ES-I3 (cell line): ENCODE results near the gene PHRF1.
"Not testable (repeated sequence)": the region's sequence is repeated elsewhere in the genome, so short reads cannot be mapped to it uniquely, and the experiment has no call there.

Experiments
- H3K36me3 ChIP-seq: 2 replicates; pipeline ENCODE4 v1.6.1; 2013; ENCODE audit warnings: mild to moderate bottlenecking, low read length, control low read depth, moderate library complexity; ENCODE audit not compliant: insufficient read depth
- H3K4me1 ChIP-seq: 2 replicates; pipeline ENCODE4 v1.6.1; 2013; ENCODE audit warnings: mild to moderate bottlenecking, control low read depth, low read length; ENCODE audit not compliant: insufficient read depth
- H3K9ac ChIP-seq: 2 replicates; pipeline ENCODE4 v1.6.1; 2013; ENCODE audit warnings: low read depth, mild to moderate bottlenecking, low read length, moderate library complexity
- H3K9me3 ChIP-seq: 2 replicates; pipeline ENCODE4 v1.6.1; 2013; ENCODE audit warnings: mild to moderate bottlenecking, low read length, moderate library complexity; ENCODE audit not compliant: control insufficient read depth, insufficient read depth

Gene PHRF1

DNA sequence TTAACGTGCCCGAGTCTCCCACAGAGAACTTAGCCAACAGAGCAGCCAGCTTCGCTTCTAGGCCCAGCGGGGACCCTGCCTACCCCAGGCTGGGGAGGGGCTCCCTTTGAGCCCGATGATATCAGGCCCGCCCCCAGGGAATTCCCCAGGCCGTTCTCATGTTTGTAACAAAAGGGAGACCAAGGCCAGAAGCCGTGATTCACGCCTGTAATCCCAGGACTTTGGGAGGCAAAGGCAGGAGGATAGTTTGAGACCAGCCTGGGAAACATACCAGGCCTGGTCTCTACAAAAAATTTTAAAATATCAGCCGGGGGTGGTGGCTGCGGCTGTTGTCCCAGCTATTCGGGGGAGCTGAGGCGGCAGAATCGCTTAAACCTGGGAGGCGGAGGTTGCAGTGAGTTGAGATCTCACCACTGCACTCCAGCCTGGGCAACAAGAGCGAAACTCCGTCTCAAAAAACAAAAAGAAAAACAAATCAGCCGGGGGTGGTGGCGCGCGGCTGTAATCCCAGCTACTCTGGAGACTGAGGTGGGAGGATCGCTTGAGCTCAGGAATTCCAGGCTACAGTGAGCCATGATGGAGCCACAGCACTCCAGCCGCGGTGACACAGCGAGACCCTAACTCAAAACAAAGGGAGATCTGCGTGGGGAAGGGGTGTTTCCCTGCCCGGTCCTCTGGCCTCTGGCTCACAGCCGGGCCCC, 62.5 kb downstream of the PHRF1 start:
- Histone ChIP-seq H3K9me3 (no peaks in the 10 kb centered on the region), H3K9ac (peak overlapping the region; percentile 35), H3K4me1 (peaks cover 6% of the 10 kb centered on the region; the same call in 1 of the 2 replicates)

DNA sequence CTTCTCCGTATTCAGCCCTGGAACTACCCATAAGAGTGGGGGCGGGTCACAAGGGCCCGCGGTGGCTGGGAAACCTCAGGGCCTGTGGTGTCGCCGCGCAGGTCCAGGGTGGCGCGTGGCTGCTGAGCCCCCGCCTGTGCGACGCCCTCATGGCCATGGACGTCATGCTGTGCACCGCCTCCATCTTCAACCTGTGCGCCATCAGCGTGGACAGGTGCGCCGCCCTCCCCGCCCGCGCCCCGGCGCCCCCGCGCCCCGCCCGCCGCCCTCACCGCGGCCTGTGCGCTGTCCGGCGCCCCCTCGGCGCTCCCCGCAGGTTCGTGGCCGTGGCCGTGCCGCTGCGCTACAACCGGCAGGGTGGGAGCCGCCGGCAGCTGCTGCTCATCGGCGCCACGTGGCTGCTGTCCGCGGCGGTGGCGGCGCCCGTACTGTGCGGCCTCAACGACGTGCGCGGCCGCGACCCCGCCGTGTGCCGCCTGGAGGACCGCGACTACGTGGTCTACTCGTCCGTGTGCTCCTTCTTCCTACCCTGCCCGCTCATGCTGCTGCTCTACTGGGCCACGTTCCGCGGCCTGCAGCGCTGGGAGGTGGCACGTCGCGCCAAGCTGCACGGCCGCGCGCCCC, 63.2 kb downstream of the PHRF1 start:
- H3K4me1 ChIP-seq: peaks cover 6% of the 10 kb centered on the region; the same call in 1 of the 2 replicates
- H3K9me3 ChIP-seq: no peaks in the 10 kb centered on the region
- H3K9ac ChIP-seq: peak overlapping the region; percentile 35
- no peaks in the 10 kb centered on the region for H3K36me3 ChIP-seq

More for the DNA sequence above, 62.5 kb downstream of the PHRF1 start:
- H3K36me3 ChIP-seq: no peaks in the 10 kb centered on the region

DNA sequence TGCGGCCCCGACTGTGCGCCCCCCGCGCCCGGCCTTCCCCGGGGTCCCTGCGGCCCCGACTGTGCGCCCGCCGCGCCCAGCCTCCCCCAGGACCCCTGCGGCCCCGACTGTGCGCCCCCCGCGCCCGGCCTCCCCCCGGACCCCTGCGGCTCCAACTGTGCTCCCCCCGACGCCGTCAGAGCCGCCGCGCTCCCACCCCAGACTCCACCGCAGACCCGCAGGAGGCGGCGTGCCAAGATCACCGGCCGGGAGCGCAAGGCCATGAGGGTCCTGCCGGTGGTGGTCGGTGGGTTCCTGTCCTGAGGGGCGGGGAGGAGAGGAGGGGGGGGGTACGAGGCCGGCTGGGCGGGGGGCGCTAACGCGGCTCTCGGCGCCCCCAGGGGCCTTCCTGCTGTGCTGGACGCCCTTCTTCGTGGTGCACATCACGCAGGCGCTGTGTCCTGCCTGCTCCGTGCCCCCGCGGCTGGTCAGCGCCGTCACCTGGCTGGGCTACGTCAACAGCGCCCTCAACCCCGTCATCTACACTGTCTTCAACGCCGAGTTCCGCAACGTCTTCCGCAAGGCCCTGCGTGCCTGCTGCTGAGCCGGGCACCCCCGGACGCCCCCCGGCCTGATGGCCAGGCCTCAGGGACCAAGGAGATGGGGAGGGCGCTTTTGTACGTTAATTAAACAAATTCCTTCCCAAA, 63.9 kb downstream of the PHRF1 start:
- Histone ChIP-seq H3K4me1 (peaks cover 6% of the 10 kb centered on the region; the same call in 1 of the 2 replicates), H3K9me3 (no peaks in the 10 kb centered on the region), H3K9ac (no peak overlapping the region), H3K36me3 (no peaks in the 10 kb centered on the region)

DNA sequence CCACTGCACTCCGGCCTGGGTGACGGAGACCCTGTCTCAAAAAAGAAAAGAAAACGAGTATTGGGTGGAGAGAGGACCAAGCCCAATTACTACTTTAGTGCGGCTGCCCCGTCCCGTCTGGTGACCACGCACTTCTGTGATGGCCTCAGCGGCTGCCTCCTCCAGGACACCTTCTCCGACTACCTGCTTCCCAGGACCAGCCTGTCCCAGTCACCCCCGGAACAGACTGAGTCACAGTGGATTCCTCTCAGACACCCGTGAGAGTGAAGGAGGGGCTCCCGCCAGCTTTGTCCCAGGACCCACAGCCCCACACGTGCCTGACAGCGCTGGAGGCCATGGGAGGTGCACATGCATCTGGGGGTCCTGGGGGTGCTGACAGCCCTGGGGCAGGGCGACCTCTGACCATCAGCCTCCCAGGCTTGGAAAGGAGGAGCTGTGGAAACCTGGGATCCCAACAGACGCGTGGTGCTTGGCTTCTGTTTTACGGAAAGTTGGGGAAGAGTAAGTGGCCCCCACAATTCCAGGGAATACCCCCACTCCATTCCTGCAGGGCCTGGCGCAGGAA, 65.6 kb downstream of the PHRF1 start:
- H3K36me3 ChIP-seq: no peaks in the 10 kb centered on the region
- H3K4me1 ChIP-seq: peaks cover 6% of the 10 kb centered on the region; the same call in 1 of the 2 replicates
- H3K9me3 ChIP-seq: no peaks in the 10 kb centered on the region
- no peak overlapping the region for H3K9ac ChIP-seq

DNA sequence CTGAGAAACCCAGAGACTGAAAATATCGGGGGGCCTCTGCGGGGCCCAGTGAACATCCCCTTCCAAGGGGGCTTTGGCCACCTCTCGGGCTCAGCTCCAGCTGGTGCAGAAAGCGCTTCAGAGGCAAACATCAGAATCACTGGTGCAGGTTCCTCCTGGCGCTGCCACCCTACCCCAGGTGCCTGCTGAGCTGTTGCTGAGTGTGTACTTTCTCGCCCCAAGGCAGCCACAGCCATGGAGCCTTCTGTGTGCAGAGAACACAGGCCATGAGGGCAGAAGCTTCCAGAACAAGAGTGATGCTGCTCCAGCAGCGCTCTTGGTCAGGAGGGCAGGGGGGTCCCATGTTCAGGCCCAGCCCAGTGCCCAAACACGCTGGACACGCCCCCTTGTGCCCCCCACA, 67.1 kb downstream of the PHRF1 start:
- H3K36me3 ChIP-seq: no peaks in the 10 kb centered on the region
- peaks cover 6% of the 10 kb centered on the region; the same call in 1 of the 2 replicates for H3K4me1 ChIP-seq
- no peaks in the 10 kb centered on the region for H3K9me3 ChIP-seq
- H3K9ac ChIP-seq: no peak overlapping the region

DNA sequence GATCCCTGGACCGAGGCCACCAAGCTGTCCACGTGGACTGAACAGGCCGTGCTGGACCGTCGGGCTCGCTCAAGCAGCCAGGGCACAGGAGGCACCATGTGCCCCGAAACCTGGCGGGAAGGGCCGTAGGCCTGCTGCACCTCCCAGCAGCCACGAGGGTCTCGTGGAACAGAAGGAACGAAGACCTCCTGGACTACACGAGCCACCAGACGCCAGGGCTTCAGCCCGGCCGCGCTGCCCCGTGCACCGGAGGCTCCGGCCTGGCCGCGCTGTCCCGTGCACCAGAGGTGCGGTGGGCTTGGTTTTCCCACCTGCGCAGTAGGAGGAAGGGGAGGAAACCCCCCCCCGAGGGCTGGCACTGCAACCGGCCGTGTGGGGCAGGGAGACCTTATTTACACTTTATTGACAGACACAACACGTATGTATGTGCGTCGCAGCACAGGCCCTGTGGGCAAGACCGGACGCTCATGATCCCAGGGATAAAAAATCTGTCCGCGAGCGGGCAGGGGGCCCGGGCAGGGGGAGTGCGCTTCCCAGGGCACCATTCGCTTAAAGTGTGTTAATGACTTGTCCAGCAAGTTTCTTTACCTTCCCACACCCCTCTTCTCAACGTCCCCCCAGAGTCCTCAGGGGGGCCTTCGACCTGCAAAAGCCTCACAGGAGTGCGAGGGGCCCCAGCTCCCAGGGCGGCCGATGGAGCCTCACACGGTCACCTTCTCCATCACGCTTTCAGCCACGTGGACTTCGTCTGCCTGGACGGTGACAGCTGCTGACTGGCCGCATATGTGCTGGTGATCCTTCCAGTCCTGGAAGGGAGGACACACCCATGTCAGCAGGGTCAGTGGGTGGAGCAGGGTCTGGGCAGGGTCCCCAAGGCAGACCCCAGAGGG, 67.8 kb downstream of the PHRF1 start:
- Histone ChIP-seq H3K9ac (no peak overlapping the region), H3K4me1 (peaks cover 6% of the 10 kb centered on the region; the same call in 1 of the 2 replicates), H3K9me3 (no peaks in the 10 kb centered on the region), H3K36me3 (no peaks in the 10 kb centered on the region)

DNA sequence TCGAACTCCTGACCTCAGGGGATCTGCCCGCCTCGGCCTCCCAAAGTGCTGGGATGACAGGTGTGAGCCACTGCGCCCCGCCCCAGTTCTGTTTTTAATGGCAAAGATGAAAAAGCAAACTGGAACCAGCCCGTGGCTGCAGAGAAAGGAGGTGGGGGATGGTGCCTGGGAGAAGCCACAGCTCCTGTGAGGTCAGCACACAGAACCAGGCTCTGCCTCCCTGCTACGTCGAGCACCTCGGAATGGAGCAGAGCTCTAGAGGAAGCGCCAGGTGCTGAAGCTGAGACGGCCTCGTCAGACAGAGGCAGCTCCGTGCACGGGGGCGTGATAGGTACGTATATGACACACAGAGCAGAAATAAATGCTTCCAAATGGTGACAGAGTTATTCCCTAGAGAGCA, 69.3 kb downstream of the PHRF1 start:
- no peak overlapping the region for H3K9ac ChIP-seq
- H3K36me3 ChIP-seq: no peaks in the 10 kb centered on the region
- H3K4me1 ChIP-seq: peaks cover 5% of the 10 kb centered on the region; the same call in 1 of the 2 replicates
- H3K9me3 ChIP-seq: no peaks in the 10 kb centered on the region

DNA sequence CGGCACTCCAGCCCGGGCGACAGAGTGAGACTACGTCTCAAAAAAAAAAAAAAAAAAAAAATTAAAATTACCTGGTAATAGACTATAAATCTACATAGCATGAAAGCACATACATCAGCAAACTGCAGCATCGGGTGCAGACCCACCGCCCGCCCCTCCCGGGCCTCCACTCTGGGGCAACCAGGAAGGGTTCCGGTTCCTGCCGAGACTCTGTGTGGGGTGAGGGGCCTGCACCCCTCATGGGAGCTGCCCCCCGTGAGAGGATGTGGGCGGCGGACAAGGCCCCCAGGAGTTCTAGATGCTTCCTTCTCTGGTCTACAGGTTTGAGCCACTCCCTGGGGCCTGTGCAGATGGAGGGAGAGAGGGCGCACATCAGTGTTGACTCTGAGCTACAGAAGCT, 69.9 kb downstream of the PHRF1 start:
- no peak overlapping the region for H3K9ac ChIP-seq
- no peaks in the 10 kb centered on the region; the same call in 1 of the 2 replicates for H3K4me1 ChIP-seq
- no peaks in the 10 kb centered on the region for H3K9me3 ChIP-seq
- no peaks in the 10 kb centered on the region for H3K36me3 ChIP-seq

DNA sequence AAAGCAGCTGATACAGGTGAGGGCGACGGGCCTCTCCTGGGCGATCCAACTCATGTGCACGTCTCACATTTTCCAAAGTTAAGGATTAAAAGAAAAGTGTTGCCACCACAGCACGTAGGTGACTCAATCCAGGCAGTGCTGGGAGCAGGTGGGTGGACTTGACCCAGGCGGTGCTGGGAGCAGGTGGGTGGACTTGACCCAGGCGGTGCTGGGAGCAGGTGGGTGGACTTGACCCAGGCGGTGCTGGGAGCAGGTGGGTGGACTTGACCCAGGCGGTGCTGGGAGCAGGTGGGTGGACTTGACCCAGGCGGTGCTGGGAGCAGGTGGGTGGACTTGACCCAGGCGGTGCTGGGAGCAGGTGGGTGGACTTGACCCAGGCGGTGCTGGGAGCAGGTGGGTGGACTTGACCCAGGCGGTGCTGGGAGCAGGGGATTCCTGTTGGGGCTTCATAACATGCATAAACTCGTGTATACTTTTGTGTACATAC, 71.4 kb downstream of the PHRF1 start:
- H3K36me3 ChIP-seq: not testable (repeated sequence)

DNA sequence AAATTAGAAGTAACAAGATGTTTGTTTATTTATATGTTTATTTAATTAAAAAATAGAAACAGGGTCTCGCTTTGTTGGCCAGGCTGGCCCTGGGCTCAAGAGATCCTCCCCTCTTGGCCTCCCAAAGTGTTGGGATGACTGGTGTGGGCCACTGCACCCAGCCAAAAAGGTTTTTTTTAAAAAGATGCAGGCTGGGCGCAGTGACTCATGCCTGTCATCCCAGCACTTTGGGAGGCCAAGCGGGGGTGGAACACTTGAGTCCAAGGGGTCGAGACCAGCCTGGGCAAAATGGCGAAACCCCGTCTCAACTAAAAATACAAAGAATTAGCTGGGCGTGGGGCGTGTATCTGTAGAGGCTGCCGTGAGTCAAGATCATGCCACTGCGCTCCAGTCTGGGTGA, 74.2 kb downstream of the PHRF1 start:
- no peaks in the 10 kb centered on the region for H3K9me3 ChIP-seq
- H3K36me3 ChIP-seq: no peaks in the 10 kb centered on the region
- H3K4me1 ChIP-seq: no peaks in the 10 kb centered on the region
- no peak overlapping the region for H3K9ac ChIP-seq

More for the DNA sequence above, 71.4 kb downstream of the PHRF1 start:
- H3K9ac ChIP-seq, H3K4me1 ChIP-seq, H3K9me3 ChIP-seq: not testable (repeated sequence)

DNA sequence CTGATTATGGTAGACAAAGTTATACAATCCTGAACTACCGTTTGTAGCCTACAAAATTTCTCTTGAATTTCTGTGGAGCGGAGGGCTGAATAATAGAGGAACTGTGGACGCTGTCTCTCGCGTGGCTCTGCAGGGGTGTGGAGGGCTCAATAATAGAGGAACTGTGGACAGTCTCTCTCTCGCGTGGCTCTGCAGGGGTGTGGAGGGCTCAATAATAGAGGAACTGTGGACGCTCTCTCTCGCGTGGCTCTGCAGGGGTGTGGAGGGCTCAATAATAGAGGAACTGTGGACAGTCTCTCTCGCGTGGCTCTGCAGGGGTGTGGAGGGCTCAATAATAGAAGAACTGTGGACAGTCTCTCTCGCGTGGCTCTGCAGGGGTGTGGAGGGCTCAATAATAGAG, 76.9 kb downstream of the PHRF1 start:
- H3K9me3 ChIP-seq, H3K36me3 ChIP-seq, H3K9ac ChIP-seq, H3K4me1 ChIP-seq: not testable (repeated sequence)

DNA sequence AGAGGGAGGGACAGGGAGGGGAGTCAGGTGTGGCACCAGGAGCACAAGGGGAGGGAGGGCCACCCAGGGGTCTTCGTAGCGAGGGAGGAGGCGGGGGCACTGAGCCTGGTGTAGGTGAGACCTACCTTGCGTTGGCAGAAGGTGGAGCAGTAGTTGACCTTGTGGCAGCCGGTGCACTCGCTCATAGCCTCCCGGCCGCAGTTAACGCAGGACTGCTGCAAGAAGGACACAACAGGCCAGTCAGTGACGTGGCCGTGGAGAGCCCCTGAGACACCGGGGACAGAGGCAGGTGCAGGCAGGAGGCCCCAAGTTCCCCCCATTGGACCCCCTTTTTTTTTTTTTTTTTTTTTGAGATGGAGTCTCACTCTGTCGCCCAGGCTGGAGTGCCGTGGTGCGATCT, 77.6 kb downstream of the PHRF1 start:
- no peaks in the 10 kb centered on the region for H3K9me3 ChIP-seq
- H3K4me1 ChIP-seq: no peaks in the 10 kb centered on the region
- no peak overlapping the region for H3K9ac ChIP-seq
- no peaks in the 10 kb centered on the region for H3K36me3 ChIP-seq

DNA sequence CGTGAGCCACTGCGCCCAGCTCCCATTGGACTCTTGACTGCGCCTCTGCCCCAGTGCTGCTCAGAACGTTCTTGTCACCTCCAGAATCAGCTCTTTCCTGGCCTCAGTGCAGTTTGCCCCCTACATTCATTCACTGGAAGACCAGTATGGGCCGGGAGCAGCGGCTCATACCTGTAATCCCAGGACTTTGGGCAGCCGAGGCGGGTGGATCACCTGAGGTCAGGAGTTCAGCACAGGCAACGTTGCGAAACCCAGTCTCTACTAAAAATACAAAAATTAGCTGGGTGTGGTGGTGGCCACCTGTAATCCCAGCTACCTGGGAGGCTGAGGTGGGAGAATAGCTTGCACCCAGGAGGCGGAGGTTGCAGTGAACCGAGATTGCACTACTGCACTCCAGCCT, 78.2 kb downstream of the PHRF1 start:
- H3K9ac ChIP-seq, H3K9me3 ChIP-seq, H3K4me1 ChIP-seq, H3K36me3 ChIP-seq: not testable (repeated sequence)
